GM21786 (cell line): ENCODE results near the gene NMD3.
A peak's percentile ranks its signal among the peaks of the same experiment; 100 is the strongest.

Experiments used
- ATAC-seq: cut with Tn5 transposase; IDR thresholded peaks from one replicate; pipeline ENCODE4 v1.9.1; 2021; ENCODE audit not compliant: unreplicated experiment

NMD3 gene

DNA sequence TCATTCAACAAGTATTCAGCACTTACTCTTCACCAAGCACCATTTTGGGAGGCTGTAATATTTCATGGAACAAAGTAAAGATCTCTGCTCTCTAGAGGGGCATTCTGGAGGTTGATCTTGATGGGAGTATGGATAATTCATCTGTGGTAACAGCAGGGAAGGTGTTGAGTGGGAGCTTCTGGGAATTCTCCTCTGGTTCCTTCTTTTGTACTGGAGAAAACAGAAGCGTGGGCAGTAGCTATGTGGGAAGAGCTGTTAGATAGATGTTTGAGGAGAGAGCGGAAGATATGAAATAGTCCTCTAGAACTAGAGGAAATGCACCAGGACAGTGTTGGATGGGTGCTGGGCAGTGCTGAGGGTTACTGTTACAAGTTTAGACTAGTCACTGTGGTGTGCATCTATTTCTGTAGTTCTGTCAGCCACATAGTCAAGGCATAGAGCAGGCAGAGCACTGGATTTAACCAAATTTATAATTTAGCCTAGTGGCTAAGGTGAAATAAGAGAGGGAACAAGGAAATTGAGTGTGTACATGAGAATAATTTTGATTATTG is 9.6 kb downstream of the NMD3 start:
- no peak for ATAC-seq

DNA sequence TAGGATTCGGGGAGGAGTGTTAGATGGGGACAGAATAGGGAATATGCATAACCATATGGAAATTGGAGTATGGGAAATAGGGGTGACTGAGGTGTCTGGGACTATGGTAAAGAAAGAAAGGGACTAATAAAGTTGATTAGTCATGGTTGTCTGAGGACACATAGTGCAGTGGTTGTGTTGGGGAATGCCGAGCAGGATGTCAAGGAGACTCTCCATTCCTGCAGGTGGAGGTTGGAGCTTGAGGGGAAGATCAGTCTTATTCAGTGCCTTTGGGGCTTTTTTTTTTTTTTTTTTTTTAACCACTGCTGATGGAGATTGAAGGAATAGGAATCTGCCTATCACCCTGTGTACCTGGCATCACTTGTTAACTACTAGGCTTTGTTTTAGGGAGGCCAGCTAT is 10.8 kb downstream of the NMD3 start:
- no peak for ATAC-seq

DNA sequence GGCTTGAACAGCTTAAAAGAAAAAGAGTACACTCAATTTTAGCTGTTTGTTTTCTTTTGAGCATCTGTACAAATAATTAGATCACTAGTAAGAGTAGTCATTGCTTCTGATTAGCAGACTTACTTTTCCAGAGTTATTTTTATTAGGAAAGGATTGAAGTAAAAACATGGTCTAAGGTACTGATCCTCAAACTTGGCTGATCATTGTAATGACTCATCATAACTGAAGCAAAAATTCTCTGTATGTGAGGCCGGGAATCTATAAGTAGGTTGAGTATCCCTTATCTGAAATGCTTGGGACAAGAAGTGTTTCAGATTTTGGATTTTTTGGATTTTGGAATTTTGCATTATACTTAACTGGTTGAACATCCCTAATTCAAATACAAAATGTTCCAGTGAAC is 12.4 kb downstream of the NMD3 start:
- no peak for ATAC-seq

DNA sequence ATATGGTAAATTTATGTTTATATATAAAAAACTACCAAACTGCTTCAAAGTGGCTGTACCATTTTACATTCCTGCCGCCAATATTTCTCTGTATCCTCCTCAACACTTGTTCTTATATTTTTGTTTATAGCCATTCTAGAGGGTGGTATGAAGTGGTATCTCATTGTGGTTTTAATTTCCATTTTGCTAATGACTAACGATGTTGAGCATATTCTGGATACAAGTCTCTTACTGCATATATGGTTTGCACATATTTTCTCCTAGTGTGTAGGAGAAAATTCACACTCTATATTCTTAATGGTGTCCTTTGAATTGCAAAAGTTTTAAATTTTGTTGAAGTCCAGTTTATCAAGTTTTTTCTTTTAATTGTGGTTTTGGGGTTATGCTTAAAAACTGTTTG is 15.1 kb downstream of the NMD3 start:
- ATAC-seq: no peak

DNA sequence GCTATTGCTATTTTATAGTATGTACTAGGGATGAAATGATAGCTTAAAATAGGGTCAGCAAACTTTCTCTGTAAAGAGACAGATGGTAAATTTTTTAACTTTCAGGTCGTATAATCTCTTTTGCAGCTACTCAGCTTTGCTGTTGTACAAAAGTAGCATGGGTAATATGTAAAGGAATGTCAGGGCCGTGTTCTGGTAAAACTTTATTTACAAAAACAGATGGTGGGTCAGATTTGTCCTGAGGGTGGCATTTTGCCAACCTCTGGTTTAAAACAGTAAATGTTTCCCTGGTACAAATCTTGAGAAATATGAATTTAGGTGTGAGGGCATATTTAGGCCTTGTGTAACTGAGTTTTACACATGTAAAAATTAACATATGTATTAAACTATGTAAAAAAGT is 18.6 kb downstream of the NMD3 start:
- no peak for ATAC-seq

DNA sequence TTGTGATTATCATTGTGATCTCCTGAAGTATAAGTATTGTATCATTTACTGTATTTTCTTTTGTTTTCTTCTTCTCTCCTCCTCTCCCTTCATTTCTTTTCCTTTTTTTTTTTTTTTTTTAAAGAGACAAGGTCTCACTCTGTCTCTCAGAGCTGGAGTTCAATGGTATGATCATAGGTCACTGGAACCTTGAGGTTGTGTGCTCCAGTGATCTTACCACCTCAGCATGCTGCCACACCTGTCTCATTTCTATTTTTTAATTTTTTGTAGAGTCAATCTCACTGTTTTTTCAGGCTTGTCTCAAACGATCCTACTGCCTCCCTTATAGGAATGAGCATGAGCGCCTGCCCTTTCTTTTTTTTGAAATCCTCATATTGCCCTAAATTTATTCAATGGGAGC is 23.4 kb downstream of the NMD3 start:
- ATAC-seq: no peak

DNA sequence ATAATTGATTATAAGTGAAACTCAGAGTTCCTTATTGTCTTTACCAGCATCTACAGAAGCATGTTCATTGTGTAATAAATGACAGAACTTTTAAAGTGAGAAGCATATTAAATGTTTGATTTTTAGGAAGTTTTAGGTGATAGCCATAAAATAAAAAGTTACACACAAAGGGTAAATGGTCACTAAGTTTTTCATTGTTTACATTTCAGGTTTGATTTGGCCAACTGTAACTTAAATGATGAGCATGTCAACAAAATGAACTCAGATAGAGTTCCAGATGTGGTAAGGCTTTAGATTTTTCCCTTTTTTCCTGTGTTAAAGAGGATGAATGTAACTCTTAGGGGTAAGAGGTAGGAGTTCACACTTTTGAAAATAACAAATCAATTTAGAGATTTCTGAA is 25.9 kb downstream of the NMD3 start:
- no peak for ATAC-seq

DNA sequence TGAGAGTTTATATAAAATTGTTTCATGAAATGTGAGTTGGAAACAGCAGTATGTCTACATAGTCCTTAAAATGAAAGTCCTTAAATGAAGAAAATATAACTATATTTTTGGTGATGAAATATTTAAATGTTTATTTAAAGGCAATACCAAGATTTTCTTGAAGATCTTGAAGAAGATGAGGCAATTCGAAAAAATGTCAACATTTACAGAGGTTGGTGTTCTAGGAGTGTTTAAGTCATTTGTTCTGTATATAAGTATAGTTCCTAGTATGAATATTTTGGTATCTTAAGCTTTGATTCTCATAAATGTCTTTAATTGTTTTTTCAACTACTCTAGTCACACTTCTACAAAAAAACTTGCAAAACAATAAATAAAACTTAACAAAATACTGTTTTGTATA is 29.0 kb downstream of the NMD3 start:
- ATAC-seq: no peak

DNA sequence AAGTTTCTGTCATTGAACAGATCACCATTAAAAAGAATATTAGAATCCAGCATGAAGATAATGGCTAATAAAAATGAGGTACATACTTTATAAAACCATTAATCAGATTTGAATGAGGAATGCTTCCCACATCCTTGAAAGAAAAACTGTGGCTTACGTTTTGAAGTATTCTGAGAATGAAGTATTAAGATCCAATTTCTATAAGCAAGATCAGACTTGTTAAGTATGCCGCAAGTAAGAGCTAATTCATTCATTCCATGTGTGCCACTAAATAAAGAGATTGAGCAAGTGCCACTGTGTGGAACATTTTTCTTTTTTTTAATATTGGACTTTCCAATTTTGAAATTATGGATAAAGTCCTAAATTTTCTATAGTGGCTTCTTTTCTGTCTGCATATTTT is 30.6 kb downstream of the NMD3 start:
- ATAC-seq: no peak

DNA sequence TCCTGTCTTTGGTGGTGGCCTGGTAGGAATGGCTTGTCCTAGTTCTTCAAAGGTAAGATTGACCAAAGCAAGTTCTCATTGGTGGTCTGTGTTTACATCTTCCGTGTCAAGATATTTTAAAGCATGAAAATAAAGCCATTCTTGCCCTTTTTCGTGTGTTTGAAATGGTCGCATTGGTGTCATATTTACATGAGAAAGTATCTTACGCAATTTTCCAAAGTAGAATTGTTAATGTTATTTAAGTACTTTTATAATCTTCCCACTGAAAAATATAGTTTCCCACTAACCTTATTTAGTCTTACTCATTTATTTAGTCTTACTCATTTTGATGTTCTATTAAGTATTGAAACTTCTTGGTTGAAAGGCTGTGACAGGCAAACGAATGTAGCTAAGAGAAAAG is 31.0 kb downstream of the NMD3 start:
- ATAC-seq: no peak

DNA sequence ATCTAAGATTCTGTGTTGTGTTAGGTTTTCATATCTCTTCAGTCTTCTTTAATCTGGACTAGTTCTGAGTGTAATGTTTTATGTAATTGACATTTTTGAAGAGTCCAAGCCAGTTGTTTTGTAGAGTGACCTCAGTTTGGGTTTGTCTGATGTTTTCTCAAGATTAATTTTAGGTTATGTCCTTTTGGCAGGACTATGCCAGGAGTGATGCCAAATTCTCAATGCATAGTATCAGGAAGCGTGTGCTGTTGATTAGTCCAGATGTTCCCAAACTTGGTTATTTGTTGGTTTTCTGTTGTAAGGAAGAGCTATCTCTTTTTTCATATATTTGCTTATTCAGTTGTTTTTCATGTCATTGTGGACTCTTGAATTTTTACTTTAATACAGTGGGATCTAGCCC is 32.6 kb downstream of the NMD3 start:
- no peak for ATAC-seq

DNA sequence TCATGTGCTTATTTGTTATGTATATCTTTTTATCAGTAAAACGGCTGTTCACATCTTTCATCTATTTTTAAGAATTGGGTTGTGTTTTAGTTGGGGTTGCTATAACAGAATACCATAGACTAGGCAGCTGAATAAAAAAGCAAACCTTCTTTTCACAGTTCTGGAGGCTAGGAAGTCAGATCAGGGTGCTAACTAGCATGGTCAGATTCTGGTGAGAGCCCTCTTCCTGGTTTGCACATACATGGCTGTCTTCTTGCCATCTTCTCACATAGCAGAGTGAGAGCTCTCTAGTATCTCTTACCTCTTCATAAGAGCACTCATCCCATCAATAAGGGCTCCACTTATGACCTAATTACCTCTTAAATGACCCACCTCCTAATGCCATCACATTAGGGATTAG is 33.8 kb downstream of the NMD3 start:
- ATAC-seq: no peak

DNA sequence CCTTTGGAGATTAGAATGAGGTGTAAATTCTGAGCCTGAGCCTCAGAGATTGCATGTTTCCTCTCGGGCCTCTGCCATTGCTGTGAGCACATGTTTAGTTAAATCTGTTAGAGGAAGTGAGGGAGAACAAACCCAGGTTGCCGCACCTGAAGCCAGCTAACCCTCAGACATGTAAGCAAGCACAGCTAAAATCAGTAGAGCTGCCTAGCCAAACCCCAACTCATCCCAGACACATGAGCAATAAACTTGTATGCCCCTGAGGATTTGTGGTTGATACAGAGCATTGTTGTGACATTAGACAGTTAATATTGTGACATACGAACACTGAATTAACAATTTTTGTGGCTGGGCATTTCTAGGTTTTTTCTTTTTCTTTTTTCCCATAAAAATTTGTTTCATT is 41.9 kb downstream of the NMD3 start:
- ATAC-seq: no peak

DNA sequence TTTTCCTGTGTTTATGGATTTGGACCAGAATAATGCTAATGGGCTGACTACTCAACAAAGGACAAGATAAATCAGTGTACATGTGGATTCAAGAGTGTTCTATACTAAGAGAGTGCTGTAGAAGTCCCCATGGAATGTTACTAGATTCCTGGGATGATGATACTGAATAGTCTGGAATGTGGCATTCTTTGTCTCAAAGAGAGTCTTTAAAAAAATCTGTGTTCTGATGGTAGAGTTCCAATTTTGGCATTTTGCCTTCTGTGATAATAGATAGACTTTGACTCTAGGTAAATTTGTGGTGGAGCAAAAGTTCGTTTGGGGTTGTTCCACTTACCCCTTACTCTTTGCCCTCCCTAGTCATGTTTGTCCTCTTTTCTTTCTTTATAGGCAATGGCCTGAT is 43.7 kb downstream of the NMD3 start:
- ATAC-seq: no peak

DNA sequence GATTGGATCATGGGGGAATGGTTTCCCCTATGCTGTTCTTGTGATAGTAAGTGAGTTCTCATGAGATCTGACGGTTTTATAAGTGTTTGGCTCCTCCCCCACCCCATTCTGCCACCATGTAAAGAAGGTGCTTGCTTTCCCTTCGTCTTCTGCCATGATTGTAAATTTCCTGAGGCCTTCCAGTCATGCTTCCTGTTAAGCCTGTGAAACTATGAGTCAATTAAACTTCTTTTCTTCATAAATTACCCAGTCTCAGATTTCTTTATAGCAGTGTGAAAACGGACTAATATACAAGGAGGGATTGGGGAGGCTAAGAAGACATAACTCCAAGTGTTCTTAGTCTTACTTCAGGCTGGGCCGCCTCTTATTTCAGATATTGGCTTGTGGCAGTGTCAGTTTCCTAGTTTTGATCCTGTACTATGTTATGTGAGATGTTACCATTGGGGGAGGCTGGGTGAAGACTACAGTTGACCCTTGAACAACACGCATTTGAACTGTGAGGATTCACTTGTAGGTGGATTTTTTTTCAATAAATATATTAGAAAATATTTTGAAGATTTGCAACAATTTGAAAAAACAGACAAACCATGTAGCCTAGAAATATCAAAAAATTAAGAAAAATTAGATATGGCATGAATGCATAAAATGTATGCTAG is 44.9 kb downstream of the NMD3 start:
- ATAC-seq: no peak

DNA sequence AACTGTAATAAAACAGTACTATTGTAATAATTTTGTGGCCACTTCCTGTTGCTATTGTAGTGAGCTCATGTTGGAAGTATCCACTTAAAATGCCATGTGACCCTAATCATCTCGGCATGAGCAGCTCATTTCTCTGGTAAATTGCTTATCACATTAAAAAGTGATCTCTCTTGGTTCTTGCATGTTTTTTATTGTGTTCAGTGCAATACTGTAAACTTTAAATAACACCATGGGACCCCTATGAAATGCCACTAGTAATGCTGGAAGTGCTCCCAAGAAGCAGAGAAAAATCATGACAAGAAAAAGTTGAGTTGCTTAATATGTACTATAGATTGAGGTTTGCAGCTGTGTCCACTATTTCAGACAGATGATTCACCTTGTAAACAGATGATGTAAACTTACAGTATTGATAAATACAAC is 45.6 kb downstream of the NMD3 start:
- ATAC-seq: no peak

DNA sequence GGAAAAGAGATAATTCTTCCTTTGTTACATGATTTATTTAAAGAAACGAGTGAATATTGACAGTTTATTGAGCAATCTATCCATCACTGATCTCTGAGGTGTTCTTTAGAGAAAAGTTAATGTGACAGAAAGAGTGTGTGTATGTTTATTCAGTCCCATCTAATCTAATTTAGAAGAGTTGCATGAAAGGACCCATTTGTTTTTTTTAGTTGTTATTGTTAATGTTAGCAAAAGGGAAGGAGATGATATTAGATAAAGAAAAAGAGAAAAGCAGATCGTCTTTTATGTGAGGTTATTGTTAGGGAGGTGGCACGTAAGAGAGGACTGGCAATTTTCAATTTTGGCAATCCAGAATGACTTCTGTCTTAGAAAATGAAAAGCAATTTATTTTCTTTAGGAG is 46.5 kb downstream of the NMD3 start:
- no peak for ATAC-seq

DNA sequence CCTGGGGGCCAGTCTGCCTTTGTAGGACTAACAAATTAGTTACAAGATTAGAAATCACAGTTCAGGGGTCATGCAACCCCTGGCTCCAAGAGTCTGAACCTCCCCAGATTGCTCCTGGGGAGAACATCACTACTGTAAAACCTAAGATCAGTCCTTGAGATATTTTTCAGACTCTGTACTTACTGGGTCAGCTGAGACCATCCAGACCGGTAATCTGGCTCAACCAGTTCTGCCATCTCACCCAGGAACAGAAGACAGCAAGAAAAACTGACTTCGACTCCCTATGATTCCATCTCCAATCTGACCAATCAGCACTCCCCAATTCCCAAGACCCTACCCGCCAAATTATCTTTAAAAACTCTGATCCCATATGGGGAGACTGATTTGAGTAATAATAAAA is 47.5 kb downstream of the NMD3 start:
- ATAC-seq: no peak

DNA sequence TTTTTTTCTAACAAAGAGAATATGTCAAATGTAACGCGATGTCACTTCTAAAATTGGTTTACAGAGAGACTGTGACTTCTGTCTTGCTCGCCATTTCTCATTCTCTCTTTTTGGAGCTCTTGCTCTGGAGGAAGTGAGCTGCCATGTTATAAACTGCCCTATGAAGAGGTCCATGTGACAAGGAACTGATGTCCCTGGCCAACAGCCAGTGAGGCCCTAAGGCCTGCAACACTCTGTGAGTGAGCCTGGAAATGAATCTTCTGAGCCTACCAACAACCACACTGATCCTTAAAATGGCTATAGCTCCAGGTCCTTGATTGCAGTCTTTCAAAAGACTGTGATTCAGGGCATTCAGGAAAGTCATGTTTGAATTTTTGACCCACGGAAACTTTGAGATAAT is 49.9 kb downstream of the NMD3 start:
- ATAC-seq: no peak

DNA sequence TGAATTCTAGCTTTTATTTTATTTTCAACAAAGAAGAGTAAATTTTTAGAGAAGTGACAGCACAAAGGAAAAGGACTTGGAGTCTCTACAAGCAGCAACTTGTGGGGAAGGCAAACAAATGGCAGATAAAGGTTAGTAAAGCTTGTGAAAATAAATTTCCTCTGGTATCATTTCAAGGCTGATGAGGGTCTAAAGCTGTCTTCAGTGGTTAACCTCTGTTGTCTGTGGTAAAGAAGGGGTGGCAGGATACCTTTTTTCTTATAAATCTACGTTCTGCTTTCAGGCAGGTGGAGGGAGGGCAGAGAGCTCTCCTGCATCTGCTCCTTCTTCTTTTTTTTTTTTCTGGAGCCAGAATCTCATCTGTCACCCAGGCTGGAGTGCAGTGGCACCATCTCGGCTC is 50.5 kb downstream of the NMD3 start:
- ATAC-seq: no peak

DNA sequence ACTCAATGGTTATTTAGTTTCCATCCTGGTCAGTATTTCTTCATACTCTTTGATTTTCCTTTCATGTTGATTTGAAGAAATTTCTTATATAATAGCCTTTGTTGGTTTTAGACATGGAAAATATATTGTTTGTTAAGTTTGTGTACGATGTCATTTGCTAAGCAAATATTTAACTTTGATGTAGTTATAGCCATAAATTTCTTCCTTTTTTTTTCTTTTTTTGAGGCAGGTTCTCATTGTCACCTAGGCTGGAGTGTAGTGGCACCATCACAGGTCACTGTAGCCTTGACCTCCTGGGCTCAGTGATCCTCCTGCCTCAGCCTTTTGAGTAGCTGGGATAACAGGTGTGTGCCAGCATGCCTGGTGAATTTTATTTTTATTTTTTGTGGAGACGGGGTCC is 51.4 kb downstream of the NMD3 start:
- no peak for ATAC-seq

DNA sequence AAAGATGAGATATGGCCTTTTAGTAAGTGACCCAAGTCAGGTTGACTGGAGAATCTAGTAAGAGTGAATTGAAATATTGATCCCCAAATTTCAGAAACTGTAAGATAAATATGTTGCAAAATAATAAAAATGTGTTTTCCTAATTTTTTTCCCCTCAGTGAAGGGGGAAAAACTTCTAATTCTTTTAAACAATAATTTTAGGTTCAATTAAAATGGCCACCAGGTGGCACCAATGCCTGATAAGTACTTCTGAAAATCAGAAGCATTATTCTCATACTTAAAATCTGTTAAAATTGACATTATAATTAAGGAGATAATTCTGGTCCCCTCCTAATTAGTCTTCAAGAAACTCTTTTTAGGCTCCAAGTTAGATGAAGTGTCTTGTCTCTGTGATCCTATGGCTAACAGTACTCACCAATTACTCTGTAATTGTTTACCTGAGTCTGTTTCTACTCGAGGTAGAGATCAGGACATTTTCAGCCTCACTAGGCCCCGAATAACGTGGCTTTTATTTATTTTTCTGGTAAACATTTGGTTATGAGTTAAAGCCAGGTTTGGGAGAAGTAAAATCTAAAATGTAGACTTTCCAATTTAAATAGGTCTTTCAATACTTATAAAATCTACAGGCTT is 52.6 kb downstream of the NMD3 start:
- no peak for ATAC-seq

DNA sequence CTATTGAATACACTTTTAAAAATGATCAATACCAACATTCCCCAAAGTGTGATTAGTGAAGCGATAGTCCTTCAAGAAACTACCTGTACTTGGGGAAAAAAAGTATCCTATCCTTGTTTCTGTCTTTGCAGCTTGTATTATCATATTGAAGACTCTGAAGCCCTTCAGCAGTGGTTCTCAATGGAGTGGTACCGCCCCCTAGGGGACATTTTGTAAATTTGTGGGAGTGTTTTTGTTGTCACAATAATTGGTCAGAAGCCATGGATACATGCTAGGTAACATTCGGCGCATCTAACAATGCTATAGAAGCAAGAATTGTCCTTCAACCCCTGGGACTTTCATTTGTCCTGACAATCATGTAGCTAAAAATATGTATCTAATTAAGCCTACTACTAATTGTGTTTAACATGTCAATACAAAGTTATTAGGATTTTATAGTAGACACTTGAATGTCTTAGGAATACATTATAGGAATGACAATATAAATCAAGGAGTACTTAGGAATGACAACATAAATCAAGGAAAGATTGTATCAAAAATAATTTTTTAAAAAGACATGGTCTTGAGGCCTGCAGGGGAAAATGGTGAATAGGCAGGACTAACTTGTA is 53.7 kb downstream of the NMD3 start:
- ATAC-seq: peak; percentile 81
